HG03095 (cell line): Measurements from ENCODE around the gene DOK3.
"Not testable (repeated sequence)": the region's sequence is repeated elsewhere in the genome, so short reads cannot be mapped to it uniquely, and the experiment has no call there.

Source experiments
- ATAC-seq: cut with Tn5 transposase; IDR thresholded peaks from one replicate; pipeline ENCODE4 v1.9.1; 2021; ENCODE audit warnings: moderate library complexity; ENCODE audit not compliant: unreplicated experiment

DOK3 gene

DNA sequence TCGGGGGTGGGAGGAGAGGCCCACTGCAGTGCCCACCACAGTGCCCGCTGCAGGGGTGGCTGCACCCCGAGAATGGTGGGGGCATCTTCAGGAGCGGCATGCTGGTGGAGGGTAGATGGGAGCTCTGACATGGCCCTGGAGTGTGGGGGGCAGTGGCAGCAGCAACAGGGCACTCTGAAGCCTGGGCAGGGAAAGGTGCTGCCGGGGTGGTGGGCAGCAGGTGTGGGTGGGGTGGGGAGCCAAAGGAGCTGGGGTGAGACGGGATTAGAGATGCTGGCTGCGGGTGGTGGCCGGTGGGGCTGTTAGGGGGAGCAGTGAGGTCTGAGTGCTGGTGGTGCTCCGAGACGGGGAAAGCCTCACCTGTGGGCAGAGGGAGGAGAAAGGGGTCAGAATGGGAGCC, 26.8 kb upstream of the DOK3 start:
- no peak for ATAC-seq

- no peak for ATAC-seq
These were observed 25.5 kb upstream of the DOK3 start for GRCh38 chr5:177535125-177535524.

DNA sequence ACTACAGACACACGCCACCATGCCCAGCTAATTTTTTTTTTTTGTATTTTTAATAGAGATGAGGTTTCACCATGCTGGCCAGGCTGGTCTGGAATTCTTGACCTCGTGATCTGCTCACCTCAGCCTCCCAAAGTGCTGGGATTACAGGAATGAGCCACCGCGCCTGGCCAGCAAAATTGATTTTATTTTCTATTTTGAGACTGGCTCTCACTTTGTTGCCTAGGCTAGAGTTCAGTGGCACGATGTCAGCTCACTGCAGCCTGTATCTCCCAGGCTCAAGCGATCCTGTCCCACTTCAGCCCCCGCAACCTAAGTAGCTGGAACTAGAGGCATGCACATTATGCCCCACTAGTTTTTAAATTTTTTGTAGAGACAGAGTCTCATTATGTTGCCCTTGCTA, 24.8 kb upstream of the DOK3 start:
- ATAC-seq: not testable (repeated sequence)

GRCh38 chr5:177531209-177531940, 21.7 kb upstream of the DOK3 start:
- ATAC-seq: no peak

- no peak for ATAC-seq
These were observed 21.0 kb upstream of the DOK3 start for GRCh38 chr5:177530638-177531037.

- no peak for ATAC-seq
These were observed 19.9 kb upstream of the DOK3 start for GRCh38 chr5:177529247-177530203.

DNA sequence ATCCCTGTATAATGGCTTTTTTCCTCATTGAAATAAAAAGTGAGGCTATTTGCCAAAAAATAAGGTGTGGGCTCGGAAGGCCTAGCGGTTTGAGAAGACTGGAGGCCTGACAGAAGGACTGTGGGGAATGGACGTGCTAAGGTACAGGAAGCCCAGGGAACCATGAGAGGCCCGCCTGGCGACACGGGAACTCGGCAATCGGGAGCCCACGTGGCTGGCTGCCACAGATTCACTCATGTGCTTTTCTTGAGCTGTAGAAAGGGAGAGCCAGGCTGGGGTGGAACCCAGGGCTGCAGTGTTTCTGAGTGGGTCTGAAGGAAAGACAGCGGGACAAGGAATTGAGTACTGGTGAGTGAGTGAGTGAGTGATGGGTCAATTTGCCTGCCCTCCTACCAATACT, 19.0 kb upstream of the DOK3 start:
- no peak for ATAC-seq

GRCh38 chr5:177527595-177527994, 18.0 kb upstream of the DOK3 start:
- no peak for ATAC-seq

GRCh38 chr5:177526791-177527190, 17.2 kb upstream of the DOK3 start:
- no peak for ATAC-seq

DNA sequence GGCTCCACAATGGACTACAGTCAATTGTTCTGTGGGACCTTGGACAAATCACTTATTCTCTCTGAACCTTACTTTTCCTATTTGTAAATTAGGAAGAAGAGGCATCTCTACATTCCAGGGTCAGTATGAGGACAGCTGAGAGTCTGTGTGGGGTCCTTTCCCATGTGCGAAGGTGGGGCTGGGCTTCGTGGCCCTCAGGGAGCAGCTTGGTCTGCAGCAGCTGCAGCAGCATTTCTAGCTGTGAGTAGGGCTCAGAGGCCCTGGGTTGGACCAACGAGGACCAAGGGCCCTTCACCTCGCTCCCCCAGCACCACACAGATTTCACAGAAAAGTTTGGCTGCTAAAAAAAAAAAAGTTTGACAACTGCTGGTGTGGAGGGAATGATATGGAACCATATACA, 16.6 kb upstream of the DOK3 start:
- no peak for ATAC-seq

DNA sequence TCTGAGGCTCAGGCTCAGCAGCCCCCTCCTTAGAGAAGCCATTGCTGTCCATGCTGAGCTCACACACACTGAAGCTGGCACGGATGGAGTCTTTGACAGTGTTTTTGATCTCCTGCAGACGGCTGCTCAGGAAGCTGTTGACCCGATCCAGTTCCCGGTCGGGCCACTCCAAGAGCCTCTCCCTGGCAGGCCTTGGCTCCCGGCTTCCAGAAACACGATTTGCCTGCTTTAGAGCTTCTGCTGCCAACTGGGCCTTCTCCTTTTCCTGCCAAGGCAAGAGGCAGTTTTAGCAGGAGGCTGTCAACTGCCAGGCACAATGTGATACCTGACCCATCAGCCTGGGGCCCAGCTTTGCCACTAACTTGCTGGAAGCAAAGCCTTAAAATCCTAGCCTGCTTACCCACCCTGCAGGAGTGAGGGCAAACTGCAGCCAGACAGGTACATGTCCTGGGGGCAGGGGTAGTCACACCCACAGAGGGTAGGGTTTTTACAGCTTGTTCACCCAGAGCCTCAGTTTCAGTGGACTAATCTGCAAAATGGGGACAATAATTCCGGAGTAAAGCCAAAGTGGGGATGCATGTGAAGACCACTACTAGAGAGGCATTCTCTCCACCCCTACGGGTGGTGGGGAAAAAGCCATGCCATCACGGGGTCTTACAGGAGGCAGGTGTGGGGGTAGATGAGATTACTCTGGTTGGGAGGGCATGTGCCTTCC, 15.5 kb upstream of the DOK3 start:
- no peak for ATAC-seq

GRCh38 chr5:177524539-177524900, 14.9 kb upstream of the DOK3 start:
- ATAC-seq: no peak

DNA sequence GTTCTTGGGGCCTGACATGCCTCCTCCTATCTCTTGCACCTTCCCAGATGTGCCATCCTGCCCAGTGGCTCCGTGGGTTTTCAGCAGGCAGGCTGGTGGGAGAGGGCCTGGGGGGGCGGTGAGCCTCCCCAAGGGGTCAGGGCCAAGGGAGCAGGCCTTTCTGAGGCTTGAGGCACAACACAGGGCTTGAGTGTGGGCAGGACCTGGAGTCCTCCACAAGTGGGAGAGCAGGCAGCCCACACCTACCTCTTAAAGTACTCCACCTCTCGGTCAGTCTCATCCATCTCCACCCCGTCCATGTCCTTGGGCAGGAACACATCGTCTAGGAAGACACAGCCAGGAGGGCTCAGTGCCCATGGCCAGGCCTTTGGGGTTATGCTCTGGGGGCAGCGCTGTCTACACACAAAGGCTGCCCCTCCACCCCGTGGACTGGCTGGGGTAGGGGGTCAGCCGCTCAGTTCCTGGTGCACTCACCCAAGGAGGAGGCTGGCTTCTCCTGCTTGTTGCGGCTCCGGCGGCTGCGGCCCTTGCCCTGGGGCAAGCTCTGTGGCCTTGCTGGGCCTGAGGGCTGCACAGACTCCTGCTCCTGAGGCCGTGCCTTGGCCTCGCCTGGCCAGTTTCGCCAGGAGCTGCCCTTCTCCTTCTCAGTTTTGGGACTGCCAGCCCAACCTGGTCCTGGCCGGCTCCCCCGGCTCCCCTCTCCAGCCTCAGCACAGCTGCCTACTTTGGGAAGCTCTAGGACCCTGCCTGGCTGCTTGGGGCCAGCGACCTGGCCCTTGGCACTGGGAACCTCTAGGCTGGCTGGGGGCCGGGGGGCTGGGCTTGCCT, 14.3 kb upstream of the DOK3 start:
- no peak for ATAC-seq

DNA sequence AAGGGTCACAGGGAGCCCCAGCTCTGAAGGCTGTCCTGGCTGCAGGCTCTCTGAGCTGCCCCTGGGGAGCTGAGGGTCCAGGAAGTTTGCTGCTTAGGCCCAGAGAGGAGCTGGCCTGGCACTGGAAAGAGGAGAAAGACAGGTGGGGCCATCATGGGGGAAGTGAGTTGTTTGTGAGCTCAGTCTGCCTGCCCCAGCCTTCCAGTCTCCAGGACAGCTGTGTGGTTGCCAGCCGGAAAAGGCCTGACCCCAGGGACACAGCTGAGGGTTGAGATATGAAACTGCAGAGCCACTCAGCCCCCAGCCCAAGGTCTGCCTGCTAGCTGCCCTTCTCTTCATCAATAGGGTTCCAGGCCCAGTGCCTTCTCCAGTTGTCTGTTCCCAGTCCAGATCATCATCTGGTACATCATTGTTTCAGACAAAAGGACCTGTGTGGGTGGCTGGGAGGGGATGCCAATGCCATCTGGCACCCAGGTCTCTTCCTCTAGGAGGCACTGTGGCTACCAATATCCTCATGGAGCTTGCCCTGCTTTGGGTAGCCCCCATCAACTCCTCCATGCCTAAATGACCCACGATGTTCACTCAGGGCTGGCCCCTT, 11.4 kb upstream of the DOK3 start:
- ATAC-seq: no peak

DNA sequence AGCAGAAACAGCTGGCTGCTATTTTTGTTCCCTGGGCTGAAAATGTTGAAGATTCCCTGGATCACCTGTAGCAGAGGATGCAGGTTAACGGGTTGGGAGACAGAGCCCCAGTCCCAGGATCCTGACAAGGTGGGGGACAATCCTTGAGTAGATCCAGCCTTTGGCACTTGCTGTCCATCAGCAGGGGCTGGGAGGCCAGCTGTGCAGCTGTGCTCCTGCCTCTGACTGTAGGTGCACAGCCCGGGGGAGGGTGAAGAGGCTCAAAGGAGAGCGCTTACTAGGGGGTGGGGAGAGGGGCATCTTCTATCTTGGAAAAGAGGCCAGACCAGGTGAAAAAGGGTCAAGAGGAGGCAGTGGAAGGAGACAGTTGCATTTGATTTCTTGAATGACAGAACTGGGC, 10.6 kb upstream of the DOK3 start:
- ATAC-seq: no peak

DNA sequence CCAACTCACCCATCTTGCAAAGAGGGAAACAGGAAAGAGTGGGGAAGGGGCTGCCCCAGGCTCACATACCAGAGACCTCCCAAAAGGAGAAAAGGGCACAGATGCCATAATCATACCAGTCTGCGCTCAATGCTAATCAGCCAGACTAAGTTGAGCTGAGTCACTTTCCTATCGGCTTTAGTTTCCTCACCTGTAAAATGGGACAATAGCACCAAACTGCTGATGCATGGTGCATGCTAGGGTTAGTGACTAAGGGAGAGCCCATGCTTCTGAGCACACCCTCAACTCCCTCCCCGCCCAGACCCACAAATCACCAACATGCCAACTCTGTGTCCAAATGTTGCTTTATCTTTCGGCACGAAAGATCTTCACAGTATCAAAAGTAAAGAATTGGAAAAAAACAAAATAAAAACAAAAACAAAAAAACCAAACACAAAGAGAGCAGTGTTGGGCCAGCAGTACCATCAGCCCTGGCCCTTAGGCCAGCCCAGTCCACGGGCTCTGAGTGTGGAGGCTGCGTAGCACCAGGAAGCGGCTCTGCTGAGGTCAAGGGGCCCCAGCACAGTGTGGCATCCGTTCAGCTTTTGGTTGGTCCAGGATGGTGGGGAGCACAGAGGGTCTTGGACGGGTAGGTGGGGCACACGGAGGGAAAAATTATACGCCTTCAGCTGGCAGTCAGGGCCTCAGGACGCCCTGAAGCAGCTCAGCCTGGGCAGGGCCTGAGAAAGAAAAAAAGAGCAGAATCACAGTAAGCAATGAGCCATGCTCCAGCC, 10.0 kb upstream of the DOK3 start:
- ATAC-seq: no peak

DNA sequence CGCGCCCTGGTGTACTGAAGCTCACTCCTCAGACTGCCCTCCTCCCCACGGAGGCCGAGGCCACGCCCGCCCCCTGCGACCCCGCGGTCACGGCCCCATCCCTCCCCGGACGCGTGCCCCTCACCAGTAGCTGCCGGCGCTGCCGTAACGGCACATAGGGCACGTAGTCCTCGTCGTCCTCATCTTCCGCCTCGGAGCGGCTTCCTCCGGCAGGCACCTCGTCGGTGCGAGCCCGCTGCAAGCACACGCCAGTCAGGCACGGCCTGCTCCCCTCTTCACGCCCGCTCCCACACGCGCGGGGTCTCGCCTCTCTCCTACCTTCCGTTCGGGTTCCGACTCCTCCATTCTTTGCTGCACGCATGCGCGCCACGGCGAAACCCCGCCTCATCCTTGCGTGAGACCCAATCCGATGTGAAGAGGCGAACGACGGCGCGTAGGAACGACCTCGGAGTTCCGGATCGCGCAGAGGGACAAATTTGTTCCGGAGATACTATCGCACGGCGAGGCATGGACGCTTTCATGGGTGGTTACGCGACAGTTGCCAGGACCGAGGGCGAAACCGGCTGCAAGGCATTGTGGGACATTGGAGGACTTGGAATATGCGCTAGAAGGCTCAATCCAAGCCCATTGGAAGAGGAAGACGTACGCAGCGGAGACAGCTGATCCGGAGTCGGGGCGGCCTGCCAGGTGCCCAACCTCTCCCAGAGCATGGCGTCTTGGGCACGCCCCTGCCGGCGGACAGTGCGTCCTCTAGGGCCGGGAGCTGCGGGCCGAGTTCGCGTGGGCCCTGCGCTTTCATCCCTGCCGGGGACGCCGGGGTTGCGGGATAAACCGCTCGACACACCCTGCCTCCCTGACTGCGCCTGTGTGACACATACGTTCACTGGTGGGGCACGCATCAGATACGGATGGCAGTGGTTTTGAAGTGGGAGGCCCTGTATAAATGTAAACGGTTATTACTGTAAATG, 7.3 kb upstream of the DOK3 start, which contains the start of gene DDX41:
TSS of gene DDX41 (minus strand) at position 361 of the 968 bp plus-strand sequence. CDS start at position 345, 16 bp downstream.
- ATAC-seq: peak; percentile 69

GRCh38 chr5:177515580-177515979, 6.0 kb upstream of the DOK3 start:
- ATAC-seq: no peak
